Brain microvascular endothelial cell (primary cell): ENCODE data around the gene DAZL.
A peak's percentile ranks its signal among the peaks of the same experiment; 100 is the strongest.

Source experiments
- DNase-seq: peaks from one replicate; pipeline ENCODE4 v3.0.0-alpha.2; 2020
- H3K27ac ChIP-seq: fragments of 250-450 bp; sonication (Bioruptor Pico); 2 replicates; pipeline ENCODE4 v1.5.1; 2020; ENCODE audit warnings: mild to moderate bottlenecking, moderate library complexity
- H3K27me3 ChIP-seq: fragments of 250-450 bp; sonication (Bioruptor Pico); replicated peaks from 2 replicates; pipeline ENCODE4 v1.5.1; 2020; ENCODE audit warnings: mild to moderate bottlenecking
- H3K36me3 ChIP-seq: fragments of 250-450 bp; sonication (Bioruptor Pico); replicated peaks from 2 replicates; pipeline ENCODE4 v1.5.1; 2020; ENCODE audit warnings: mild to moderate bottlenecking
- H3K4me3 ChIP-seq: 2 replicates; pipeline ENCODE4 v1.5.1; 2011; ENCODE audit warnings: low read depth, mild to moderate bottlenecking, control low read depth, low read length, moderate library complexity
- in situ Hi-C: cut with HindIII; loops from 2 replicates; pipeline ENCODE4 v1.10.0; 2017; ENCODE audit warnings: low sequenced_read_pairs, low pct_ligation_motif_present
- TF ChIP-seq, protein P1 (sequence below): IDR thresholded peaks from 2 replicates; pipeline ENCODE4 v1.5.1; 2011; ENCODE audit warnings: low read depth, mild to moderate bottlenecking, moderate library complexity, low read length, control low read depth, inconsistent platforms; ENCODE audit errors: missing control alignments

DAZL gene

DNA sequence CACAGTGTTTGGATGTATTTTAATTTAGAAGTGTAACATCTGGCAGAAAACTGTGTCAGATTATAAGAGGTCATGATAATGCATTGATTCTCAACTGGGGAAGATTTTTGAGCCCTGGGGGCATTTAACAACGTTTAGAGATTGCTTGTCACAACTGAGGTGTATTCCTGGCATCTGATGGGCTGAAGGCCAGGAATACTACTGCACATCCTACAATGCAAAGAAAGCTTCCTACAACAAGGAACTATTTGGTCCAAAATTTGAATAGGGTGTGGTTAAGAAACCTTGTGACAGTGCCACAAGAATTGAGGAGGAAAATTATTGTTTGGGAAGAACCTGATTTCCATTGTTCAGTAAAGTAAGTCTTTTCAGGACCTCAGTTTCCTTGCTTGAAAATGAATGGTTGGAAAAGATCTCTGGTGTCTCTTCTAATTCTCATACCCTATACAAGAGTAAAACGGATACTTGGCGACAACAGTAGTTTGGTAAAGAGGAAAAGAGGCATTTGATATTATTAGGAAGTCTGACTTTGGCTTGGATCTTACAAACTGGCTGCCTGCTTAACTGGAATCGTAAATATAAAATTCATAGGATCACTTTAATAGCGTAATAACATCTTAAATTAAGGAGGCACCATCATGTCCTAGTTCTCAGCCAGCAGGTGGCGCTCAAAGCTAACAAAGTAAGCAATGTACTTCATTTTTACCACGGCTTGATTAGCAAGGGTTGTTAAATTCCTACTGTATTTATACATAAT, 4.3 kb downstream of the DAZL start:
- Histone ChIP-seq H3K27ac (no peak overlapping the region), H3K27me3 (no peaks in the 10 kb centered on the region)

DNA sequence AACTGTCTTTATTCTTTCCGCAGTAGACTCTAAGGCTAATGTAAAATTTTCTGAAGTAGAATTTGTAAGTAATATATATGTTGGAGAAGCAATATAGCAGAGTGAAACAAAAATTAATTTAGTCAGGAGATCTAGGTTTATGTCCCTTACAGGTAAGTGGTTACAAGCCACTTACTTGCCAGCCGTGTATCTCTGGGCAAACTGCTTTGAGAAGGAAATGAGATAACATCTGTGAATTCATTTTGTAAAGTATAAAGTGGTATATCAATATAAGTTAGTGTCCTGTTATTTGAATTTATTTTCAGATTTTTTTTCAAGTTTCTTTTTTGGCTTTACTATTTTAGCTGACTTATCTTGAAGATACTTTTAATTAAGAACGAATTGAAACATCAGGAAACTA, 5.5 kb downstream of the DAZL start:
- TF ChIP-seq, protein P1, sequence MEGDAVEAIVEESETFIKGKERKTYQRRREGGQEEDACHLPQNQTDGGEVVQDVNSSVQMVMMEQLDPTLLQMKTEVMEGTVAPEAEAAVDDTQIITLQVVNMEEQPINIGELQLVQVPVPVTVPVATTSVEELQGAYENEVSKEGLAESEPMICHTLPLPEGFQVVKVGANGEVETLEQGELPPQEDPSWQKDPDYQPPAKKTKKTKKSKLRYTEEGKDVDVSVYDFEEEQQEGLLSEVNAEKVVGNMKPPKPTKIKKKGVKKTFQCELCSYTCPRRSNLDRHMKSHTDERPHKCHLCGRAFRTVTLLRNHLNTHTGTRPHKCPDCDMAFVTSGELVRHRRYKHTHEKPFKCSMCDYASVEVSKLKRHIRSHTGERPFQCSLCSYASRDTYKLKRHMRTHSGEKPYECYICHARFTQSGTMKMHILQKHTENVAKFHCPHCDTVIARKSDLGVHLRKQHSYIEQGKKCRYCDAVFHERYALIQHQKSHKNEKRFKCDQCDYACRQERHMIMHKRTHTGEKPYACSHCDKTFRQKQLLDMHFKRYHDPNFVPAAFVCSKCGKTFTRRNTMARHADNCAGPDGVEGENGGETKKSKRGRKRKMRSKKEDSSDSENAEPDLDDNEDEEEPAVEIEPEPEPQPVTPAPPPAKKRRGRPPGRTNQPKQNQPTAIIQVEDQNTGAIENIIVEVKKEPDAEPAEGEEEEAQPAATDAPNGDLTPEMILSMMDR = no peak
- Histone ChIP-seq H3K4me3 (no peak overlapping the region), H3K27ac (no peak overlapping the region), H3K36me3 (no peaks in the 10 kb centered on the region), H3K27me3 (no peaks in the 10 kb centered on the region)
- no peak for DNase-seq
- in situ Hi-C loops = no loop called here

More for the DNA sequence above, 4.3 kb downstream of the DAZL start:
- TF ChIP-seq, protein P1 = peak; percentile 77
- H3K36me3 ChIP-seq = no peaks in the 10 kb centered on the region
- peak; percentile 75 for DNase-seq
- no peak overlapping the region for H3K4me3 ChIP-seq
- in situ Hi-C loops = no loop called here

DNA sequence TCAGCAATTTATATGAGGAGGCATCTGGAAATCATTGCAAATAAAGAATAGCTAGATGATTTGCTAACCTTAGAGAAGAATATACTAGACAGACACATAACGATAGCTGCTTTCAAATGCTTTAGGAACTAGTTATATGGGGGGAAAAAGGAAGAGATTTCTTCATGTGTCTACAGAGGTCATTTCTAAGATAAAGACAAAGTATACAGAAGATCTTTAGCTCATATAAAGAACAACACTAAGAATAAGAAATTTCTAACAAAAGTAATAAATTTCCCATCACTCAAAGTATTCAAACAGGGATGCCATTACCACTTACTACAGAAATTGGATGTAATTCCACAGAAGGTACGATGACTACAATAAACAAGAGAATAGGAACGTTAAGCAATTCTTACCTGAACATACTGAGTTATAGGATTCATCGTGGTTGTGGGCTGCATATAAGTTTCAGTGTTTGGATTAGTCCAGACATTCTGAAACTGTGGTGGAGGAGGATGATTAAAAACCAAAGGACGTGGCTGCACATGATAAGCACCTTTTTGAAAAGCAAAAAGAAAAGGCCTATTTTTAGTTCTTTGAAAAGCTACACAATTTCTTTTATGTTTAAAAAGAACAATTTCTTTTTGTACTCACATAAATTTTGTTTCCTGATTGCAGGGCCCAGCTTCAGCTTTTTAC, 8.7 kb downstream of the DAZL start:
- TF ChIP-seq, protein P1 = no peak
- H3K27ac ChIP-seq = no peak overlapping the region
- no peaks in the 10 kb centered on the region for H3K36me3 ChIP-seq
- no peaks in the 10 kb centered on the region for H3K27me3 ChIP-seq
- no peak overlapping the region for H3K4me3 ChIP-seq
- in situ Hi-C loops = no loop called here
- no peak for DNase-seq

DNA sequence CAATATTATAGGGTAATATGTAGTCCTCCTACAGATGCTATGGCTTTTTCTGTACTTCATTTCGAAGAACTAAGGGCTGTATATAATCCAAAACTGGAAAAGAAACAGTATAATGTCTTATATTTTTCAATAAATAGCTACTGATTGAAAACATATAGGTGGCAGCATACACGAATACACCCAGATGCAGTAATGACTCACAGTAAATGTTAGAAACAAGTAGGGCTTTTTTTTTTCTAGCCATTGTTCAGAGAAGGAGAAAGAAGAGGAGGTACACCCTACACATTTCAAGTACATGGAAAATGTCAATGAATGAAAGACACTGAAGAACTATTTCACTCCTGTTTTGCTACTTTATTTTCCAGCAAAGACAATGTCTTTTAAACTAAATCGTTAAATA, 9.4 kb downstream of the DAZL start:
- H3K27ac ChIP-seq = no peak overlapping the region
- no peak overlapping the region for H3K4me3 ChIP-seq
- in situ Hi-C loops = no loop called here
- H3K27me3 ChIP-seq = no peaks in the 10 kb centered on the region
- DNase-seq = no peak
- TF ChIP-seq, protein P1 = no peak
- H3K36me3 ChIP-seq = no peaks in the 10 kb centered on the region

DNA sequence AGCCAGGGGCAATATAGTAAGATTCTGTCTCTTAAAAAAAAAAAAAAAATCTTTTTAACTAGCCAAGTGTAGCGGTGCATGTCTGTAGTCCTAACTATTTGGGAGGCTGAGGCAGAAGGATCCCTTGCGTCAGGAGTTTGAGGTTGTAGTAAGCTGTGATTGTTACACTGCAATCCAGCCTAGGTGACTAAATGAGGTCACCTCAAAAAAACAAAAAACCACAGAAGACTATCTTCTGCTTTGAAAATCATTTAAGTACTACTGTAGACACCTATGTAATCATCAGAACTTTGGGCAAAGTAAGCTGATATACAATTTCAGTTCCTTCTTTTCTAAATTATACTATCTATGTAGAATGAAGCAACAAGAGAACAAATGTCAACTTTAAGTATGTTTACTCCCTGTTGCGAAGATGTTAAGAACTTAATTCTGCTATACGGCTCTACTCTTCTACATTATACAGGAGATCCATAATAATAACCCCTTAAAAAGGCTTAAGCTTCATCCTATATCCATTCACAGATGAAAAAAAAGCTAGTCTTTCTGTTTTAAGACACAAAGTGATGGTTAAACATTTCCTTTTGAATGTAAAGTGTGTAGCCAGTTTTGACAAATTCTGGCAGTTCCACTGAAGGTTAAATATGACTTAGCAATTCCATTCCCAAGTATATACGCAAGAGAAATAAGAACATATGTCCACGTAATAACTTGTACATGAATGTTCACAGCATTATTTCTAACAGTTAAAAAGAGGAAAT, 15.2 kb downstream of the DAZL start:
- in situ Hi-C loops = no loop called here
- Histone ChIP-seq H3K4me3 (no peak overlapping the region), H3K27ac (no peak overlapping the region), H3K27me3 (no peaks in the 10 kb centered on the region), H3K36me3 (no peaks in the 10 kb centered on the region)
- TF ChIP-seq, protein P1 = no peak
- DNase-seq = no peak
